ENCODE measurements around the gene UBE2E2.

- TF ChIP-seq CTCF (optimal IDR thresholded peaks at IDR 0.05 in 1 of 3, IDR thresholded peaks at IDR 0.05 in 1 of 3, conservative IDR thresholded peaks at IDR 0.05 in 1 of 3; ENCODE audit: extremely low read depth in 1 of 3, insufficient read depth in 2 of 3, low read length in 3 of 3) (no peak), EZH2 (IDR thresholded peaks at IDR 0.05; ENCODE audit: low read length) (no peak)
Measured at GRCh38 chr3:23258110-23258509, 55.0 kb downstream of the UBE2E2 start.

Measured in keratinocyte (primary cell).